Lower leg skin (tissue), 3 donors: ENCODE results near the gene SBNO1.

Experiments
- POLR2A ChIP-seq, 2 donors: fragments of 450-650 bp; IDR thresholded peaks; one replicate each; pipeline ENCODE4 v1.6.1; 2016 to 2017; ENCODE audit warnings: antibody characterized with exemption in 2 of 2, mild to moderate bottlenecking in 1 of 2, moderate library complexity in 1 of 2
- TF ChIP-seq, protein P1 (sequence below), 3 donors: fragments of 450-650 bp; IDR thresholded peaks; one replicate each; pipeline ENCODE4 v1.5.1; 2016; ENCODE audit warnings: antibody characterized with exemption in 3 of 3, mild to moderate bottlenecking in 3 of 3, moderate library complexity in 2 of 3

DNA sequence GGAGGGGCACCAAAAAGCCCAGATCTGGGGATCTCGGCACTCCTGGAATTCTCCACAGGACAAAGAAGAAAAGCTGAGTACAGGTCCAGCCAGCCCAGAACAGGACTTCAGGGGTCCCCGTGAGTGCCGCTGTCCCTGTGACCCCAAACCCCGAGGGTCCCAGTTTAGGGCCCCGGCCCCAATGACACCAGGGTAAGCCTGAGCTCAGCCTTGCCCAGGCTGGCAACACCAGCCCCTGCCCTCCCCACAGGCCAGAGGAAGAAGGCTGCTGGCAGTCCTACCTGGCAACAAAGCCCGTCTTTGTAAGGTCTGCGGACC, 94.8 kb downstream of the SBNO1 start:
- TF ChIP-seq, protein P1, sequence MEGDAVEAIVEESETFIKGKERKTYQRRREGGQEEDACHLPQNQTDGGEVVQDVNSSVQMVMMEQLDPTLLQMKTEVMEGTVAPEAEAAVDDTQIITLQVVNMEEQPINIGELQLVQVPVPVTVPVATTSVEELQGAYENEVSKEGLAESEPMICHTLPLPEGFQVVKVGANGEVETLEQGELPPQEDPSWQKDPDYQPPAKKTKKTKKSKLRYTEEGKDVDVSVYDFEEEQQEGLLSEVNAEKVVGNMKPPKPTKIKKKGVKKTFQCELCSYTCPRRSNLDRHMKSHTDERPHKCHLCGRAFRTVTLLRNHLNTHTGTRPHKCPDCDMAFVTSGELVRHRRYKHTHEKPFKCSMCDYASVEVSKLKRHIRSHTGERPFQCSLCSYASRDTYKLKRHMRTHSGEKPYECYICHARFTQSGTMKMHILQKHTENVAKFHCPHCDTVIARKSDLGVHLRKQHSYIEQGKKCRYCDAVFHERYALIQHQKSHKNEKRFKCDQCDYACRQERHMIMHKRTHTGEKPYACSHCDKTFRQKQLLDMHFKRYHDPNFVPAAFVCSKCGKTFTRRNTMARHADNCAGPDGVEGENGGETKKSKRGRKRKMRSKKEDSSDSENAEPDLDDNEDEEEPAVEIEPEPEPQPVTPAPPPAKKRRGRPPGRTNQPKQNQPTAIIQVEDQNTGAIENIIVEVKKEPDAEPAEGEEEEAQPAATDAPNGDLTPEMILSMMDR (IDR thresholded peaks at IDR 0.05): no peak
- TF ChIP-seq POLR2A (IDR thresholded peaks at IDR 0.05): no peak
